Measurements from ENCODE around the gene FOXO6. TPM values are rescaled to one million over a fixed set of nuclear protein-coding genes. Genes with fewer than 3 reads are reported as not detected.

FOXO6 gene
- total RNA-seq, 1 experiment from 2014 or later = 0.18 TPM

GRCh38 chr1:41344708-41345159 lies 16.5 kb upstream of the FOXO6 start:
- no peak for DNase-seq (ENCODE audit: low read depth, low spot score)
- in situ Hi-C loops (cut with HindIII; ENCODE audit: low pct_unique_long_range_greater_than_20kb, low sequenced_read_pairs) = no loop called here

DNA sequence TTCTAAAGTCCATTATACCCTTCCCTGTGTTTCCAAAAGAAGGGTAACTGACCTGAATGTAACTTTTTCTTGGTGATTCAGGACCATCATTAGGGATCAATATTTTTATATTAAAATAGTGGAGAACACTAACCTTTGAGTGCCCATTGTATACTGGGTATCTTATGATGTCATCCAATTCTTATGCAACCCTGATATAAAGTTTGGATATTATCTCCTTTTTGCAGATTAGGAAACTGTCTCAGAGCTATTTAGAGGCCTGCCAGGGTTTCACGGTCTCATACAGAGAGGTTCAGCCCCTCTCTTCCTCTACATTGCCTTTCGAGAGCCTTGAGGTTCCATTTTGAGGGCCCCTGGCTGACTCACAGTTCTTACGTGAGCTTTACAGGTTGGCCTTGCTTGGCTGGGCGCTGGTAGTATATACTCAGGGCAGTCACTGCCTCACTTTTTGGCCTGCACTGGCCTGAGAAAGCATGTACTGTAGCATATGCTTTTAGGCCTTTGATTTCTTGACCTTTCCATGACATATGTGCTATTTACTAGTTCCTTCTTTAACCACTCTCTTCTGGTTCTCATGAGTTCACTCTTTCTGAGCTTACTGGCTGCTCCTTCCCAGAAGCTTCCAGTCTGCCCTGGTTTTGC lies 15.7 kb upstream of the FOXO6 start:
- DNase-seq (ENCODE audit: low read depth, low spot score) = no peak
- in situ Hi-C loops (cut with HindIII; ENCODE audit: low pct_unique_long_range_greater_than_20kb, low sequenced_read_pairs) = no loop called here

DNA sequence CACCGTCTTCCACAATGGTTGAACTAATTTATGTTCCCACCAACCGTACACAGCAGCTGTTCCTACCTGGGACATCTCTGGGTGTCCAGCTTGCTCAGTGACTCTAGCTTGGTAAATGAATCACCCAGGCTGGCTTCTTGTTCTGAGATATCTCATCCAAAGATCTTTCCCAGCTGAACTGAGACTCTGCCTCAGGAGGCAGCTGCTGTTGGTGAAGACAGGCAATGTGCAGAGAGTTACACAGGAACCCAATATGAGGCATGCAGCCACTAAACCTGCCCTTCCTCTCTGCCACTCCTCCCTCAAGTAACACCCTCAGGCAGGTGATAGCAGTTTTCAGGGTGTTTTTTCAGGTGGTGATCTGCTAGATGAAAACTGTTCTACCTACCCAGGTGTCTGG lies 14.0 kb upstream of the FOXO6 start:
- no peak for DNase-seq (ENCODE audit: low read depth, low spot score)
- in situ Hi-C loops (cut with HindIII; ENCODE audit: low pct_unique_long_range_greater_than_20kb, low sequenced_read_pairs) = no loop called here

GRCh38 chr1:41348394-41348793 lies 12.8 kb upstream of the FOXO6 start:
- no peak for DNase-seq (ENCODE audit: low read depth, low spot score)
- in situ Hi-C loops (cut with HindIII; ENCODE audit: low pct_unique_long_range_greater_than_20kb, low sequenced_read_pairs) = no loop called here

- no peak for DNase-seq (ENCODE audit: low read depth, low spot score)
- in situ Hi-C loops (cut with HindIII; ENCODE audit: low pct_unique_long_range_greater_than_20kb, low sequenced_read_pairs) = no loop called here
Observed at GRCh38 chr1:41349361-41350054, 11.7 kb upstream of the FOXO6 start.

GRCh38 chr1:41350055-41350378 lies 11.2 kb upstream of the FOXO6 start:
- no peak for DNase-seq (ENCODE audit: low read depth, low spot score)
- in situ Hi-C loops (cut with HindIII; ENCODE audit: low pct_unique_long_range_greater_than_20kb, low sequenced_read_pairs) = no loop called here

DNA sequence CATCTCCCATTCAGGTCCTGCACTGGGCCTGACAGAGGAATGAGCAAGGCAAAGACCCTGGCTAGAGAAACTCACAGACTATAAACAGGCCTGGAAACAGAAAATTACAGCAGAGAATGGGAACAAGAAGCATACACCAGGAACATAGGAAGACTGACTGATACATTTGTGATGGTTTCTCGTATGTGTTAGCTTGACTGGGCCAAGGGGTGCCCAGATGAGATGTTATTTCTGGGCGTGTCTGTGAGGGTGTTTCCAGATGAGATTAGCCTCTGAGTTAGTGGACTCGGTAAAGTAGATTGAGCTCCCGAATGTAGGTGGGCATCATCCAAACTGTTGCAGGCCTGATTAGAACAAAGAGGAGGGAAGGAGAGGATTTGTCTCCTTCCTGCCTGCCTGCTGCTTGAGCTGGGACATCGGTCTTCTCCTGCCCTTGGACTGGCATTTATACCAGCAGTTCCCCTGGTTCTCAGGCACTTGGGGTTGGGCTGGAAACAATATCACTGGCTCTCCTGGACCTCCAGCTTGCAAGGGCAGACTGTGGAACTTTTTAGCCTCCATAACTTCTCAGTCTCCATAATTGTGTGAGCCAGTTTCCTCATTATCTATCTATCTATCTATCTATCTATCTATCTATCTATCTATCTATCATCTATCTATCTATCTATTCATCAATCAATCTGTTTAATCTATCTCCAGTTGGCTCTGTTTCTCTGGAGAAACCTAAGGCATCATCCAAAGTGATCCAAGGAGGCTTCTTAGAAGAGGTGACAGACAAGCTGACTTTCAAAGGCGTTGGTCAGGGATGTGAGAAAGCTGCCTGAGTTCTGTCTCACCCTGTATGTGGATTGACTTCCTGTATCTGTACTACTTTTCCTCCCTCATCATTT lies 9.7 kb upstream of the FOXO6 start:
- DNase-seq (ENCODE audit: low read depth, low spot score) = no peak
- in situ Hi-C loops (cut with HindIII; ENCODE audit: low pct_unique_long_range_greater_than_20kb, low sequenced_read_pairs) = no loop called here

- peak; percentile 46 for DNase-seq (ENCODE audit: low read depth, low spot score)
- in situ Hi-C loops (cut with HindIII; ENCODE audit: low pct_unique_long_range_greater_than_20kb, low sequenced_read_pairs) = no loop called here
Observed at GRCh38 chr1:41353744-41354143, 7.5 kb upstream of the FOXO6 start.

DNA sequence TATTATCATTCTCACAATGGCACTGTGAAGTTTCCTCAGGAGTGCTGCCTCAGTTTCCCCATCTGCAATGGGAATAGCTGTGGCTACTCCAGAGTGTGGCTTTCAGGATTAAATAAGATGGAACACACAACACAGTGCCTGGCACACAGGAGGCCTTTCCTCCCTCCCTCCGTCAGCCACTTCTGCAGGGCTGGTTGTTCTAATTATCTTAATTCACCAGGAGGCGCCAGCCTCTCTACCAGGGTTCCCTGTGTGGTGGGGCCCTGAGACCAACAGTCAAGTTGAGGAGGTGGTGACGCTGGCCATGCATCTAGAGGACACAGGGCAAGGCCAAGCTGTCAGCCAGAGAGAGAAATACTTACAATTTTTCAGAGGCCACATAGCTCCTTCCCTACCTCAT lies 6.3 kb upstream of the FOXO6 start:
- no peak for DNase-seq (ENCODE audit: low read depth, low spot score)
- in situ Hi-C loops (cut with HindIII; ENCODE audit: low pct_unique_long_range_greater_than_20kb, low sequenced_read_pairs) = no loop called here

DNA sequence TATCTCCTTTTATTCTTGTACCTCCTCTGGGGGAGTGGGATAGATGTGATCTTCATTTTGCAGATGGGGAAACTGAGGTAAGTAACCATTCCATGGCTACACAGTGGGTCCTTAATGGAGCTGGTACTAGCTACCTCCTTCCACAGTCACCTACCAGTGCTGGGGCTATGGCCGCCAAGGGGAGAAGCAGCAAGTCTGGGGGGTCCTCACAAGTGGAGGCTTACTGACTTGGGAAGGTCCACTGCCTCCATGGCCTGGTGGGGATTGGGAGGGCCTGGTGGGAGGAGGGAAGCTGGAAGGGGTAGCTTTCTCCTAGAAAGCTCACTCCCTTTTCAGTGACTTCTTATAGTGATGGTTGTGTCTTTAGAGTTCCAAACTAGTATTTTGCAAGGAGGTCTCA lies 5.9 kb upstream of the FOXO6 start:
- no peak for DNase-seq (ENCODE audit: low read depth, low spot score)
- in situ Hi-C loops (cut with HindIII; ENCODE audit: low pct_unique_long_range_greater_than_20kb, low sequenced_read_pairs) = no loop called here

GRCh38 chr1:41355761-41356160 lies 5.5 kb upstream of the FOXO6 start:
- in situ Hi-C loops (cut with HindIII; ENCODE audit: low pct_unique_long_range_greater_than_20kb, low sequenced_read_pairs) = no loop called here
- no peak for DNase-seq (ENCODE audit: low read depth, low spot score)

- no peak for DNase-seq (ENCODE audit: low read depth, low spot score)
- in situ Hi-C loops (cut with HindIII; ENCODE audit: low pct_unique_long_range_greater_than_20kb, low sequenced_read_pairs) = no loop called here
Observed at GRCh38 chr1:41356752-41357151, 4.5 kb upstream of the FOXO6 start.

DNA sequence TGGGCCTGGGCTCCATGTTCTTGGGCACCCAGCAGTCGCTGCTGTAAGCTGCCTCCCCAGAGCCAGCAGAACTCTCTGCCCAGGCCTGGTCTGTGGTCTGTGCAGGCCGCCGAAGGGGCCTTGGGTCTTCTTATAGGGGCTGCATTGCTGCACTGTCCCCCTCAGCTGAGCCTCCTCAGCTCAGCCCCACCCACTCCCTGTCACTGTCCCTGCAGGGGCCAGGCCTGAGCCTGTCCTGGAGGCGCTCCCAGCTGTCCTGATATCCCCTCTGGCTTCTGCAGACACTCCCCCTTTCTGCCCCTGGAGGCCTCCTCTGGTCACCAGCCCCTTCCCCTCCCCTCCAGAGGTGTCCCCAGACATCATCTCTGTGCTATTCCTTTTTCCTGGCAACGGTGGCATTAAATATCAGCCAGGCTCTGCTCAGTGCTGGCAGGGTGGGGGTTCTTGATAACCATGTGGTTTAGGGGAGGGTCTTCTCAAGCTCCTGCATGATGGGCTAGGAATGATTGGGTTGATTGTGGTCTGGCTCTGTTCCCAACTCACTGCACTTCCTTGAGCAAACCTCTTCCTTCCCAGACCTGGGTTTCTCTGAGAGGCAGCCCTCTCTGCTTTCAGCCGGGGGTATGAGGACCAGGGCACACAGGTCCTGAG lies 3.7 kb upstream of the FOXO6 start:
- in situ Hi-C loops (cut with HindIII; ENCODE audit: low pct_unique_long_range_greater_than_20kb, low sequenced_read_pairs) = no loop called here
- no peak for DNase-seq (ENCODE audit: low read depth, low spot score)

DNA sequence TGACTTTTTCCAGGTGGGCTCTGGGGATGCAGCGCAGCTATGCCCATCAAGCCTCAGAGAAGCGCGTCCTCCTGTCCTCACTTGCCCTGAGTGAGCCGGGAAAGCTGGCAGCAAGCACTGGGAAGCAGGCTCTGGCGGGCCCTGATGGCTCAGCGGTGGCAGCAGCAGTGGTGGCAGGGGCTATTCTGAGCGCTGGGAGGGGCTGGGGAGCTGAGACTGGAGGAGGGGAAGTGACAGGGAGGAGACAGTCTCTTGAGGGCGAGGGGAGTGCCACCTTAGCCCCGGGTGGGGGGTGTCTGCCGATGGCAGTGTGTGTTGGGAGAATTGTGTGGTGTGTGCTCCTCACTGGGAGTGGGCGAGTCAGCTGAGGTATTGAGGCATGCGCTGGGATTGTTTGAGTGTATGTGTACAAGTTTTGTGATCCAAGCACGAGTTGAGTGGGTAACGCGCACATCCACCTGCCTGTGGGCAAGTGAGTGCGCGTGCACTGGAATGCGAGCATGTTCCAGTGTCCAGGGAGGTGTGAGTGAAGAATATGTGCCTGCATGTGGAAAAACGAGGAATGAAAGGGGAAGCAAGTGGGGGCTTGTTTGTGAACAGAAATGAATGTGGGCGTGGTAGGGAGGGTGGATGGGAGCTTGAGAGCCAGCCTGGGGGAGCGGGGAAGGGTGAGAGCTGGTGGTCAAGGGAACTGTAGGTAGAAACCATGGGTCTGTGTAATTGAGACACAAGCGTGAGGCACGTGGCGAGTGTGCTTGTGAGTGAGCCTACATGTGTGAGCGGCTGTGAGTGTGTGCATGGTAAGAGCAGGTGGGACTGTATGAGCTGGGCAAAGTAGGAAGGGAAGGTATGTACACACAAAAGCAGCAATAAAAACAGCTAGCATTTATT lies 2.9 kb upstream of the FOXO6 start:
- in situ Hi-C loops (cut with HindIII; ENCODE audit: low pct_unique_long_range_greater_than_20kb, low sequenced_read_pairs) = no loop called here
- no peak for DNase-seq (ENCODE audit: low read depth, low spot score)

DNA sequence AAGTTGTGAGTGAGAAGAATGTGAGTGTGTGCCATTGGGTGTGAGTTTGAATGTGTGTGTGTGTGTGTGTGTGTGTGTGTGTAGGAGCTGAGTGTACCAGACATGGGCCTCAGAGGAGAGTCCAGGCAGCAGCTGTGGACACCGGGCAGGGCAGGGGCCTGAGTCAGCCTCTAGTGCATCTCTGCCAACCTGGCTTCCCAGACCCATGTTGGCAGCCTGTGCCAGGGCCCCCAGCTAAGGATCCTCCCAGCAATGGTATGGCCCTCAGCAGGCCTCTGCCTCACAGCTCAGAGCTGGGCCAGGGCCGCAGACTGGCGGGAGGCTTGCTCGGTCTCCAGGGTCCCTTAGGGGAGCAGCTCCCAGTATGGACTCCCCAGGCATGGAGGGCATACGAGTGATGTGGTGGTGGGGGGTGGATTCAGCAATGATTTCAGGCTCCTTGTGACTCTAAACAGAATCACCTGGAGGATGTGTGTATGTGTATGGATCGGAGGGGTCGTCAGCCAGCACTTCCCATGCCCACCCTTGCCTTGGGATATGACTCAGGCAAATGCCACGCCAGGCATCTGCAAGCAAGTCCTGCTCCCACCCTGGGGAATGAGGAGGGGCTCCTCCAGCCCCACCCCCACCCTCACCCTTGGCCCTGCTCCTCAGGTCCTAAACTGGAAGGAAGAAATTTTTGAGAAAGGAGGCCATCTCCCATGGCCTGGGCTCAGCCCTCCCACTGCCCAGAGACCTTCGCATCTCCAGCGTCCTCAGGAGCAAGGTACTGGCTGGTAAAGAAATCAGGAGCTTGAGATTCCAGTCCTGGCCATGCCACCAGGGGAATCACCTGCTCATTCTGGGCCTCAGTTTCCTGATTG lies 1.8 kb upstream of the FOXO6 start:
- no peak for DNase-seq (ENCODE audit: low read depth, low spot score)

DNA sequence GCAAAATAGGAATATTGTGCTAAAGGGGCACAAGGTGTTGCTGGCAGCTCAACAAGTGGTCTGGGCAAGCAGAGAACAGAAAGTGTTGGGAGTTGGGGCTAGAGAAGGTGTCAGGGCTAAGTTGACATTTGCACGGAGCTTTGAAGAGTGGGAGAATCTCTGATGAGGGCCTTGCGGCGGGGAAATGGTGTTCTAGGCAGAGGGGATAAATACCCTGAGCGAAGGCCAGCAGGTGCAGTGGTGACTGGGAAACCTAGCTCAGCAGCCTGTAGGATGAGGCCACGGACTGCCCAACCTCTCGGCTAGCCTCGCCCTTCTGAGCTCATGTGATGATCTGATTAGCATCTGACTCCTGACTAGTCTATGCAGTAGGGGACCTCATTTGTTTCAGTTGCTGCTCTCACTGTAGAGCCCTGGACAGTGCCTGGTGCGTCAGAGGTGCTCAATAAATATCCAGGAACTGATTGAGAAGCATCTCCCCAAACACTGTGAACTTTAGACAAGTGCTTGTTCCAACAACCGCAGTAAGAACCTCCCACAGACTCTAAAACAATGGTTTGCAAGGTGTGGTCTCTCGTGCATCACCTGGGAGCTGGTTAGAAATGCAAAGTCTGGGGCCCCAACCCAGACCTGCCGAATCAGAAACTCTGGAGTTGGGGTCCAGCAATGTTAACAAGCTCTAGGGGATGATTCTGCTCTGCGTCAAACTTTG lies 1.0 kb upstream of the FOXO6 start:
- no peak for DNase-seq (ENCODE audit: low read depth, low spot score)
- in situ Hi-C loops (cut with HindIII; ENCODE audit: low pct_unique_long_range_greater_than_20kb, low sequenced_read_pairs) = no loop called here

More for the DNA sequence above, 1.8 kb upstream of the FOXO6 start:
- in situ Hi-C loops (cut with HindIII; ENCODE audit: low pct_unique_long_range_greater_than_20kb, low sequenced_read_pairs) = no loop called here
